ENCODE measurements around the gene AHI1. TPM values are rescaled to one million over a fixed set of nuclear protein-coding genes. Genes with fewer than 3 reads are reported as not detected.
A peak's percentile ranks its signal among the peaks of the same experiment; 100 is the strongest.

Gene AHI1
- total and polyA plus RNA-seq, 10 of the 15 experiments (the other 5 are each of a cell fraction or from before 2014, with no cell fraction given) = 3.2 to 9.5 (median 4.6) TPM

- CTCF ChIA-PET = interaction anchor here (1.5 to 4.1 kb wide), 7 partner anchors 9 to 777 kb away, joined by 3 to 31 read pairs (median 9); partner anchors contain the start of gene AHI1
- Histone ChIP-seq H3K4me2 (ENCODE audit: control insufficient read depth, insufficient read depth) (peak overlapping the region; percentile 10; the same call in 1 of the 2 replicates), H3K36me3 (ENCODE audit: control insufficient read depth in 2 of 2, insufficient read depth in 2 of 2, low read length in 1 of 2) (no peaks in the 10 kb centered on the region), H3K27me3 (replicated peaks in 1 of 2; ENCODE audit: control insufficient read depth in 2 of 2, insufficient read depth in 2 of 2, low read length in 1 of 2) (no peaks in the 10 kb centered on the region), H3K9ac (ENCODE audit: control insufficient read depth, insufficient read depth, low read length) (no peak overlapping the region), H2AFZ (ENCODE audit: control insufficient read depth, low read depth, low read length) (no peak overlapping the region), H3K4me1 (ENCODE audit: control insufficient read depth, insufficient read depth, low read length) (no peaks in the 10 kb centered on the region; the same call in 1 of the 2 replicates), H4K20me1 (ENCODE audit: control insufficient read depth, insufficient read depth) (no peaks in the 10 kb centered on the region), H3K27ac (ENCODE audit: control insufficient read depth, insufficient read depth) (0 out of 2 replicates have a peak overlapping the region, but pooled peaks have one; percentile 13), H3K4me3 (no peak overlapping the region), H3K9me3 (replicated peaks; ENCODE audit: control insufficient read depth, insufficient read depth, low read length) (no peaks in the 10 kb centered on the region), H3K79me2 (ENCODE audit: control insufficient read depth, insufficient read depth, low read length) (no peaks in the 10 kb centered on the region)
- SMC1A ChIA-PET (ENCODE audit: uncharacterized antibody, unreplicated experiment) = interaction anchor here (0.7 to 3.1 kb wide), 8 partner anchors 9 to 787 kb away, joined by 3 to 12 read pairs (median 6); partner anchors contain the start of gene AHI1
- ATAC-seq (peak; percentile 60), DNase-seq (ENCODE audit: low read depth, low spot score) (no peak), FAIRE-seq (peak; percentile 18)
- RAD21 ChIA-PET (ENCODE audit: unreplicated experiment) = interaction anchor here (1.1 to 2.1 kb wide), 3 partner anchors 57 to 778 kb away, joined by 5 to 9 read pairs (median 8); no protein-coding TSS in a partner anchor
- 4% methylated on average over 5 of the region's 5 CpGs for WGBS (ENCODE audit: insufficient coverage, insufficient replicate concordance, low lambda C conversion rate, missing lambda C conversion rate)
- in situ Hi-C loops (cut with MboI) = loop anchor here (25.0 kb wide), 2 partner anchors 462 to 1487 kb away; partner anchors contain the start of gene TBPL1
- no TSS peak for BruUV-seq (replicated peaks)
- intact Hi-C loops (cut with micrococcal nuclease; ENCODE audit: unreplicated experiment) = no loop called here
- POLR2A ChIA-PET = interaction anchor here (0.6 kb wide), 1 partner anchor 992 kb away, joined by 3 read pairs; no protein-coding TSS in a partner anchor
- TF ChIP-seq KLF5 (IDR thresholded peaks at IDR 0.05; ENCODE audit: partially characterized antibody) = no peak
- no peak for TF ChIP-seq NRF1 (conservative IDR thresholded peaks at IDR 0.05; ENCODE audit: low read depth, low read length)
- TF ChIP-seq POLR2A (IDR thresholded peaks at IDR 0.05; ENCODE audit: low read depth, low read length) = no peak
- 0 out of 2 replicates have a peak, but pooled peaks have one; percentile 36 for TF ChIP-seq SPI1 (IDR thresholded peaks at IDR 0.05; ENCODE audit: borderline replicate concordance, insufficient read depth, low read depth, low read length)
- peak; percentile 57 for TF ChIP-seq JUNB (IDR thresholded peaks at IDR 0.05)
- TF ChIP-seq CUX1 (IDR thresholded peaks at IDR 0.05; ENCODE audit: insufficient replicate concordance, low read depth, low read length) = no peak
- no peak for TF ChIP-seq KAT2A (conservative IDR thresholded peaks at IDR 0.05; ENCODE audit: control insufficient read depth, low read depth, low read length)
- TF ChIP-seq ATF2 (IDR thresholded peaks at IDR 0.05; ENCODE audit: low read length) = 0 out of 2 replicates have a peak, but pooled peaks have one; percentile 41
- no peak for TF ChIP-seq TCF12 (IDR thresholded peaks at IDR 0.05; ENCODE audit: low read depth, low read length)
- no peak for TF ChIP-seq RELB (IDR thresholded peaks at IDR 0.05; ENCODE audit: low read depth)
- TF ChIP-seq MTA2 (IDR thresholded peaks at IDR 0.05; ENCODE audit: low read depth) = peak; percentile 48; the same call in 1 of the 2 replicates
- TF ChIP-seq RUNX3 (IDR thresholded peaks at IDR 0.05; ENCODE audit: low read length) = no peak
- TF ChIP-seq PAX8 (IDR thresholded peaks at IDR 0.05) = no peak
Observed at GRCh38 chr6:135449246-135449645, 48.3 kb downstream of the AHI1 start.

Data from GM12878 (cell line).